HepG2 (cell line): Measurements from ENCODE around the gene S1PR5. TPM values are rescaled to one million over a fixed set of nuclear protein-coding genes. Genes with fewer than 3 reads are reported as not detected.
A peak's percentile ranks its signal among the peaks of the same experiment; 100 is the strongest.

ENCODE experiments used
- AKAP8 ChIP-seq: sonication (generic); formaldehyde crosslinking; IDR thresholded peaks from 2 replicates; pipeline ENCODE4 v1.5.1; 2020; ENCODE audit warnings: mild to moderate bottlenecking, missing genetic modification reagents
- ASH2L ChIP-seq: fragments of 300-600, 200-600 bp; sonication (generic); IDR thresholded peaks from 2 replicates; pipeline ENCODE4 v1.7.0; 2017; ENCODE audit warnings: low read depth, mild to moderate bottlenecking, moderate library complexity, mixed read lengths, low read length; ENCODE audit not compliant: insufficient read length
- KAT2B ChIP-seq: fragments of 150-350 bp; IDR thresholded peaks from 2 replicates; pipeline ENCODE4 v1.6.1; 2014; ENCODE audit warnings: low read depth, low read length, borderline replicate concordance
- MAZ ChIP-seq, 2 experiments: sonication (generic) in 1 of 2; formaldehyde crosslinking in 1 of 2; IDR thresholded peaks; 2 replicates each; pipeline versions ENCODE4 v1.5.0 to v1.6.1; 2012 to 2020; ENCODE audit warnings: low read depth in 2 of 2, mild to moderate bottlenecking in 2 of 2, borderline replicate concordance in 1 of 2, improper control_type of control experiment in 1 of 2, low read length in 1 of 2, missing genetic modification reagents in 1 of 2, moderate library complexity in 1 of 2
- NFYC ChIP-seq: IDR thresholded peaks from 2 replicates; pipeline ENCODE4 v1.6.1; 2016; ENCODE audit warnings: missing genetic modification reagents, missing compliant biosample characterization
- POLR2AphosphoS5 ChIP-seq: IDR thresholded peaks from 2 replicates; pipeline ENCODE4 v1.6.1; 2012; ENCODE audit warnings: low read depth, low read length
- POLR2G ChIP-seq: fragments of 200-400 bp; formaldehyde crosslinking; IDR thresholded peaks from 2 replicates; pipeline ENCODE4 v1.6.1; 2018; ENCODE audit warnings: mild to moderate bottlenecking, low read depth, low read length, moderate library complexity
- RAD51 ChIP-seq: fragments of 450-650 bp; IDR thresholded peaks from 2 replicates; pipeline ENCODE4 v1.6.1; 2016; ENCODE audit warnings: borderline replicate concordance
- RXRA ChIP-seq: sonication (generic); formaldehyde crosslinking; IDR thresholded peaks from 2 replicates; pipeline ENCODE4 v1.5.1; 2020; ENCODE audit warnings: missing genetic modification reagents
- SMYD3 ChIP-seq: sonication (generic); formaldehyde crosslinking; IDR thresholded peaks from 2 replicates; pipeline ENCODE4 v1.8.1; 2023; ENCODE audit warnings: mild to moderate bottlenecking, missing genetic modification reagents
- ZFP36 ChIP-seq: fragments of 150-350 bp; IDR thresholded peaks from 2 replicates; pipeline ENCODE4 v1.6.1; 2018; ENCODE audit warnings: borderline replicate concordance, low read length, low read depth; ENCODE audit not compliant: partially characterized antibody
- ZNF367 ChIP-seq: sonication (generic); formaldehyde crosslinking; IDR thresholded peaks from 2 replicates; pipeline ENCODE4 v1.4.0; 2020; ENCODE audit warnings: missing genetic modification reagents, borderline replicate concordance
- ZNF577 ChIP-seq: sonication (generic); formaldehyde crosslinking; IDR thresholded peaks from 2 replicates; pipeline ENCODE4 v1.4.0; 2020; ENCODE audit warnings: mild to moderate bottlenecking, low read depth, missing genetic modification reagents, borderline replicate concordance
- ZNF720 ChIP-seq: sonication (generic); formaldehyde crosslinking; IDR thresholded peaks from 2 replicates; pipeline ENCODE4 v1.4.0; 2020; ENCODE audit warnings: missing genetic modification reagents
- ZNF792 ChIP-seq: IDR thresholded peaks from 2 replicates; pipeline ENCODE4 v1.6.1; 2016
- ZNF841 ChIP-seq: sonication (generic); formaldehyde crosslinking; IDR thresholded peaks from 2 replicates; pipeline ENCODE4 v1.8.1; 2023; ENCODE audit warnings: missing genetic modification reagents, borderline replicate concordance
- polyA plus RNA-seq, 8 experiments: library from polyadenylated mRNA; depleted of rRNA in 3 of 8; stranded (reverse) in 7 of 8; unstranded in 1 of 8; fragments of >200 nt; fragmentation: Illumina TruSeq in 4 of 8; extraction: Trizol in 4 of 8; gene quantifications; 2 replicates each; pipeline versions ENCODE4 v1.2.1 to v1.2.3, GENCODE V29; 2011 to 2016; ENCODE audit warnings: low read depth in 4 of 8, missing spikeins in 1 of 8, mixed read lengths in 1 of 8; ENCODE audit not compliant: insufficient read depth in 1 of 8
- total RNA-seq, 5 experiments: library from RNA; depleted of rRNA; stranded (reverse); fragments of >200 nt; fragmentation: Illumina TruSeq; extraction: Trizol; gene quantifications; 2 replicates each; pipeline ENCODE4 v1.2.3, GENCODE V29; 2016; ENCODE audit warnings: low read depth in 1 of 5
- TF ChIP-seq, protein P1 (sequence below): sonication (generic); formaldehyde crosslinking; IDR thresholded peaks from 2 replicates; pipeline ENCODE4 v1.4.0; 2020; ENCODE audit warnings: missing genetic modification reagents, borderline replicate concordance
- TF ChIP-seq, protein P2 (sequence below): sonication (generic); formaldehyde crosslinking; IDR thresholded peaks from 2 replicates; pipeline ENCODE4 v1.4.0; 2020; ENCODE audit warnings: missing genetic modification reagents
- TF ChIP-seq, protein P3 (sequence below): sonication (generic); formaldehyde crosslinking; conservative IDR thresholded peaks from 2 replicates; pipeline ENCODE4 v1.5.0; 2020; ENCODE audit warnings: missing genetic modification reagents
- TF ChIP-seq, protein P4 (sequence below): sonication (generic); formaldehyde crosslinking; IDR thresholded peaks from 2 replicates; pipeline ENCODE4 v1.4.0; 2020; ENCODE audit warnings: low read depth, mild to moderate bottlenecking, missing genetic modification reagents

S1PR5 gene
- total and polyA plus RNA-seq, 2 of the 13 experiments (the other 11 are each of a cell fraction or from before 2014, with no cell fraction given), result 0.04 TPM; not detected in 1

DNA sequence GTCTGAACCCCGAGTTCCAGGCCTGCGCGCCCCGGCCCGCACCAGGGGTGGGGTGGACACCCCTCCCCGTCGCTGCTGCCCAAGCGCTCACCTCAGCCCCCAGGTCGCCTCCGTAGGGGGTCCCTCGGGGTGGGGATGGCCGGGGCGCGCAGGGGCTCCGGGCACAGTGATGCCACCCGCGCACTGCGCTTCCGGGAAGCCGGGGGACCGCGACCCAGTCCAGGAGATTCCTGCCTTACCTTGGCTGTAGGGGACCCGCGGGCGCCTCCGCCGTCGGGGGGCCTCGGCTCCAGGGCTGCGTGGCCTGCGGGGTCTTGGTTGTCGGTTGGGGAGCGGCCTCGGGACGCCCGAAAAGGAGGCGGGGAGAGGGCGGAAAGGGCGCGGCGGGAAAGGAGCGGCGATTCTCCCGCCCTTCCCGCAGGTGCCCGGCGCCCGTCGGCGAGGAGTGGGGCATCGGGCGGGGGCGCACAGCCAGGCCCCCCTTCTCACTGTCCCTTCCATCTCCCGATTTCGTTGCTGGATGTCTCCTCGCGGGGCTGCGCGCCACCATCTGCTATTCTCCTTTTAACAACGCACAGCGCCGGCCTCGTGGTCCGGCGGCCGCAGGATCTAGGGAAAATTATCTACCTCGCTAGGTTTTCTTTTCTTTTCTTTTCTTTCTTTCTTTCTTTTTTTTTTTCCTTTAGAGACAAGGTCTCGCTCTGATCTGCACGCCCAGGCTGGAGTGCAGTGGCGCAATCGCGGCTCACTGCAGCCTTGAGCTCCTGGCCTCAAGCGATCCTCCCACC, 14.1 kb downstream of the S1PR5 start, which contains the start of gene KEAP1 (continued):
- TF ChIP-seq ZNF720 (CRISPR knock-in tag) (no peak), RXRA (CRISPR knock-in tag) (peak; percentile 18; the same call in 1 of the 2 replicates), SMYD3 (no peak; the same call in 1 of the 2 replicates), ZNF577 (0 out of 2 replicates have a peak, but pooled peaks have one; percentile 6), POLR2G (no peak; the same call in 1 of the 2 replicates), ZNF367 (CRISPR knock-in tag) (peak; percentile 84; the same call in 1 of the 2 replicates), AKAP8 (CRISPR knock-in tag) (no peak), ZNF792 (CRISPR knock-in tag) (0 out of 2 replicates have a peak, but pooled peaks have one; percentile 44), NFYC (CRISPR knock-in tag) (no peak), RAD51 (no peak), KAT2B (no peak), ZNF841 (0 out of 2 replicates have a peak, but pooled peaks have one; percentile 39), POLR2AphosphoS5 (no peak), ASH2L (no peak), ZFP36 (no peak), MAZ (IDR thresholded peaks at IDR 0.05; ENCODE audit: borderline replicate concordance, low read depth, low read length) (no peak), MAZ (CRISPR knock-in tag; IDR thresholded peaks at IDR 0.05; ENCODE audit: low read depth) (no peak; the same call in 1 of the 2 replicates)
- TF ChIP-seq, protein P1, sequence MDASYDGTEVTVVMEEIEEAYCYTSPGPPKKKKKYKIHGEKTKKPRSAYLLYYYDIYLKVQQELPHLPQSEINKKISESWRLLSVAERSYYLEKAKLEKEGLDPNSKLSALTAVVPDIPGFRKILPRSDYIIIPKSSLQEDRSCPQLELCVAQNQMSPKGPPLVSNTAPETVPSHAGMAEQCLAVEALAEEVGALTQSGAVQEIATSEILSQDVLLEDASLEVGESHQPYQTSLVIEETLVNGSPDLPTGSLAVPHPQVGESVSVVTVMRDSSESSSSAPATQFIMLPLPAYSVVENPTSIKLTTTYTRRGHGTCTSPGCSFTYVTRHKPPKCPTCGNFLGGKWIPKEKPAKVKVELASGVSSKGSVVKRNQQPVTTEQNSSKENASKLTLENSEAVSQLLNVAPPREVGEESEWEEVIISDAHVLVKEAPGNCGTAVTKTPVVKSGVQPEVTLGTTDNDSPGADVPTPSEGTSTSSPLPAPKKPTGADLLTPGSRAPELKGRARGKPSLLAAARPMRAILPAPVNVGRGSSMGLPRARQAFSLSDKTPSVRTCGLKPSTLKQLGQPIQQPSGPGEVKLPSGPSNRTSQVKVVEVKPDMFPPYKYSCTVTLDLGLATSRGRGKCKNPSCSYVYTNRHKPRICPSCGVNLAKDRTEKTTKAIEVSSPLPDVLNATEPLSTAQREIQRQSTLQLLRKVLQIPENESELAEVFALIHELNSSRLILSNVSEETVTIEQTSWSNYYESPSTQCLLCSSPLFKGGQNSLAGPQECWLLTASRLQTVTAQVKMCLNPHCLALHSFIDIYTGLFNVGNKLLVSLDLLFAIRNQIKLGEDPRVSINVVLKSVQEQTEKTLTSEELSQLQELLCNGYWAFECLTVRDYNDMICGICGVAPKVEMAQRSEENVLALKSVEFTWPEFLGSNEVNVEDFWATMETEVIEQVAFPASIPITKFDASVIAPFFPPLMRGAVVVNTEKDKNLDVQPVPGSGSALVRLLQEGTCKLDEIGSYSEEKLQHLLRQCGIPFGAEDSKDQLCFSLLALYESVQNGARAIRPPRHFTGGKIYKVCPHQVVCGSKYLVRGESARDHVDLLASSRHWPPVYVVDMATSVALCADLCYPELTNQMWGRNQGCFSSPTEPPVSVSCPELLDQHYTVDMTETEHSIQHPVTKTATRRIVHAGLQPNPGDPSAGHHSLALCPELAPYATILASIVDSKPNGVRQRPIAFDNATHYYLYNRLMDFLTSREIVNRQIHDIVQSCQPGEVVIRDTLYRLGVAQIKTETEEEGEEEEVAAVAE (CRISPR knock-in tag), result no peak
- TF ChIP-seq, protein P2, sequence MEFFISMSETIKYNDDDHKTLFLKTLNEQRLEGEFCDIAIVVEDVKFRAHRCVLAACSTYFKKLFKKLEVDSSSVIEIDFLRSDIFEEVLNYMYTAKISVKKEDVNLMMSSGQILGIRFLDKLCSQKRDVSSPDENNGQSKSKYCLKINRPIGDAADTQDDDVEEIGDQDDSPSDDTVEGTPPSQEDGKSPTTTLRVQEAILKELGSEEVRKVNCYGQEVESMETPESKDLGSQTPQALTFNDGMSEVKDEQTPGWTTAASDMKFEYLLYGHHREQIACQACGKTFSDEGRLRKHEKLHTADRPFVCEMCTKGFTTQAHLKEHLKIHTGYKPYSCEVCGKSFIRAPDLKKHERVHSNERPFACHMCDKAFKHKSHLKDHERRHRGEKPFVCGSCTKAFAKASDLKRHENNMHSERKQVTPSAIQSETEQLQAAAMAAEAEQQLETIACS (CRISPR knock-in tag), result no peak
- TF ChIP-seq, protein P3, sequence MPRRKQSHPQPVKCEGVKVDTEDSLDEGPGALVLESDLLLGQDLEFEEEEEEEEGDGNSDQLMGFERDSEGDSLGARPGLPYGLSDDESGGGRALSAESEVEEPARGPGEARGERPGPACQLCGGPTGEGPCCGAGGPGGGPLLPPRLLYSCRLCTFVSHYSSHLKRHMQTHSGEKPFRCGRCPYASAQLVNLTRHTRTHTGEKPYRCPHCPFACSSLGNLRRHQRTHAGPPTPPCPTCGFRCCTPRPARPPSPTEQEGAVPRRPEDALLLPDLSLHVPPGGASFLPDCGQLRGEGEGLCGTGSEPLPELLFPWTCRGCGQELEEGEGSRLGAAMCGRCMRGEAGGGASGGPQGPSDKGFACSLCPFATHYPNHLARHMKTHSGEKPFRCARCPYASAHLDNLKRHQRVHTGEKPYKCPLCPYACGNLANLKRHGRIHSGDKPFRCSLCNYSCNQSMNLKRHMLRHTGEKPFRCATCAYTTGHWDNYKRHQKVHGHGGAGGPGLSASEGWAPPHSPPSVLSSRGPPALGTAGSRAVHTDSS (CRISPR knock-in tag), result no peak
- TF ChIP-seq, protein P4, sequence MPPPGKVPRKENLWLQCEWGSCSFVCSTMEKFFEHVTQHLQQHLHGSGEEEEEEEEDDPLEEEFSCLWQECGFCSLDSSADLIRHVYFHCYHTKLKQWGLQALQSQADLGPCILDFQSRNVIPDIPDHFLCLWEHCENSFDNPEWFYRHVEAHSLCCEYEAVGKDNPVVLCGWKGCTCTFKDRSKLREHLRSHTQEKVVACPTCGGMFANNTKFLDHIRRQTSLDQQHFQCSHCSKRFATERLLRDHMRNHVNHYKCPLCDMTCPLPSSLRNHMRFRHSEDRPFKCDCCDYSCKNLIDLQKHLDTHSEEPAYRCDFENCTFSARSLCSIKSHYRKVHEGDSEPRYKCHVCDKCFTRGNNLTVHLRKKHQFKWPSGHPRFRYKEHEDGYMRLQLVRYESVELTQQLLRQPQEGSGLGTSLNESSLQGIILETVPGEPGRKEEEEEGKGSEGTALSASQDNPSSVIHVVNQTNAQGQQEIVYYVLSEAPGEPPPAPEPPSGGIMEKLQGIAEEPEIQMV (CRISPR knock-in tag), result no peak
